OCI-LY3 (cell line): ENCODE data around the gene CD200R1.

Experiments used
- CTCF ChIP-seq: fragments of 200-600, 300-600 bp; sonication (generic); IDR thresholded peaks from 2 replicates; pipeline ENCODE4 v1.5.1; 2014; ENCODE audit warnings: antibody characterized with exemption, low read length, low read depth
- EZH2phosphoT487 ChIP-seq: fragments of 200-600 bp; shearing (Covaris generic); IDR thresholded peaks from 2 replicates; pipeline ENCODE4 v1.6.1; 2018; ENCODE audit warnings: antibody characterized with exemption, mixed run types, low read depth

DNA sequence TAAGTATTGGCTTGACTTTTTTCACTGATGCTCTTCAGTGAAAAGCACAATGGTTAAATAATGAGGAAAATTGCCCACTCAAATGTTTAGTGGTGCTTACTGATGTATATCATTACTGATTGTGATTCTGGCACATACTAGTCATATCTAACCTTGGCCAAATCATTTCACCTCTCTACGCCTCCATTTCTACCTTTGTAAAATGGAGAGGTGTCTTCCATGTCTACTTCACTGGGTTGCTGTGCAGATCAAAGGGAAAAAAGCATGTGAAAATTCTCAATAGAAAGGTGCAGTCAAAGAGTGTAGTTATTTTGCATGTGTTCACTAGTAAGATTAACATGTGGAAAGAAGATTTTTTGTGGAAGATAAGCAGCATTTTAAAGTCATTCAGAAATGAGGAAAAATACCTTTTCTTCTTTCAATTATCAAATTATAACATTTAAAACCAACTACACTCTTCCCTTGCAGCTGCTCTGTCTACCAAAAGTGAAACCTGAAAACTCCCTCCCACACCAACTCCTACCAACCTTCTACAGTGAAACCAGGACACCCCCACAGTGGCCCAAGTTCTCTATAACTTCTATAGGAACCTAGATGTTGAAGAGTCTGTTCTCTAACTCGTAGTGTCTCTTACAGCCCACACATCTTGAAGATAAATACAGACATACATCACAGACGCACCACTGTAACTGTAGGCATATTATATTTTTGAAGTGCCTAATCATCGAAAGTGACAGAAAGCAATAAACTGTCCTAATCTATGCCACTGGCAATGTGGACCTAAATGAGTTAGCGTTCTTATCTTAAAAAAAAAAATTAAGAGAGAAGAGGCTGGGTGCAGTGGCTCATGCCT is 1.4 kb downstream of the CD200R1 start:
- TF ChIP-seq CTCF (no peak), EZH2phosphoT487 (no peak)
